Activated CD8-positive, alpha-beta memory T cell treated with anti-CD3 and anti-CD28 coated beads for 36 hours (primary cell): ENCODE measurements around the gene DSCAML1. TPM values are rescaled to one million over a fixed set of nuclear protein-coding genes. Genes with fewer than 3 reads are reported as not detected.
"Not testable (repeated sequence)": the region's sequence is repeated elsewhere in the genome, so short reads cannot be mapped to it uniquely, and the experiment has no call there.

Source experiments
- CTCF ChIA-PET: fragments of 350-600 bp; sonication (Branson Sonifier 250); formaldehyde crosslinking; loops from one replicate; lab custom pipeline; 2021; ENCODE audit warnings: antibody characterized with exemption; lab: Charles Lee
- POLR2A ChIA-PET: fragments of 350-600 bp; sonication (Branson Sonifier 250); formaldehyde crosslinking; loops from one replicate; lab custom pipeline; 2021; ENCODE audit warnings: antibody characterized with exemption; lab: Charles Lee
- total RNA-seq, 2 experiments: library from RNA; stranded (reverse); gene quantifications; one replicate each; pipeline ENCODE4 v1.2.3, GENCODE V29; 2021

DSCAML1 gene
- total RNA-seq, 2 experiments from 2014 or later = 0.13 to 0.17 TPM

GRCh38 chr11:117781627-117782026 is 15.4 kb downstream of the DSCAML1 start:
- ChIA-PET CTCF (no interaction called here), POLR2A (no interaction called here)

GRCh38 chr11:117780456-117780855 is 16.6 kb downstream of the DSCAML1 start:
- ChIA-PET POLR2A (no interaction called here), CTCF (no interaction called here)

GRCh38 chr11:117774553-117774952 is 22.5 kb downstream of the DSCAML1 start:
- CTCF ChIA-PET = no interaction called here
- POLR2A ChIA-PET = no interaction called here

- ChIA-PET POLR2A (interaction anchor here (0.6 kb wide), 1 partner anchor 201 kb away, joined by 3 read pairs; no protein-coding TSS in a partner anchor), CTCF (no interaction called here)
These were observed 24.7 kb downstream of the DSCAML1 start for GRCh38 chr11:117772360-117772759.

GRCh38 chr11:117771841-117772240 is 25.2 kb downstream of the DSCAML1 start:
- POLR2A ChIA-PET = no interaction called here
- CTCF ChIA-PET = no interaction called here

GRCh38 chr11:117771197-117771596 is 25.8 kb downstream of the DSCAML1 start:
- POLR2A ChIA-PET = no interaction called here
- CTCF ChIA-PET = no interaction called here

- POLR2A ChIA-PET = no interaction called here
- CTCF ChIA-PET = no interaction called here
These were observed 27.0 kb downstream of the DSCAML1 start for GRCh38 chr11:117770061-117770460.

- POLR2A ChIA-PET = no interaction called here
- CTCF ChIA-PET = no interaction called here
These were observed 27.5 kb downstream of the DSCAML1 start for GRCh38 chr11:117769533-117769932.

- POLR2A ChIA-PET = no interaction called here
These were observed 28.5 kb downstream of the DSCAML1 start for GRCh38 chr11:117768506-117768905.

GRCh38 chr11:117767071-117767470 is 29.9 kb downstream of the DSCAML1 start:
- ChIA-PET CTCF (no interaction called here), POLR2A (no interaction called here)

More at GRCh38 chr11:117768506-117768905, 28.5 kb downstream of the DSCAML1 start:
- CTCF ChIA-PET = no interaction called here

GRCh38 chr11:117766576-117766975 is 30.4 kb downstream of the DSCAML1 start:
- CTCF ChIA-PET = no interaction called here
- POLR2A ChIA-PET = no interaction called here

GRCh38 chr11:117766026-117766425 is 31.0 kb downstream of the DSCAML1 start:
- ChIA-PET POLR2A (no interaction called here), CTCF (no interaction called here)

- POLR2A ChIA-PET = no interaction called here
- CTCF ChIA-PET = interaction anchor here (1.5 kb wide), 1 partner anchor 20 kb away, joined by 3 read pairs; no protein-coding TSS in a partner anchor
These were observed 31.9 kb downstream of the DSCAML1 start for GRCh38 chr11:117765068-117765467.

- CTCF ChIA-PET, POLR2A ChIA-PET: not testable (repeated sequence)
These were observed 33.6 kb downstream of the DSCAML1 start for GRCh38 chr11:117763465-117763864.

GRCh38 chr11:117761993-117762392 is 35.0 kb downstream of the DSCAML1 start:
- CTCF ChIA-PET = no interaction called here

GRCh38 chr11:117759305-117759704 is 37.7 kb downstream of the DSCAML1 start:
- ChIA-PET CTCF (no interaction called here), POLR2A (no interaction called here)

More at GRCh38 chr11:117761993-117762392, 35.0 kb downstream of the DSCAML1 start:
- POLR2A ChIA-PET = no interaction called here

GRCh38 chr11:117754030-117754429 is 43.0 kb downstream of the DSCAML1 start:
- ChIA-PET POLR2A (no interaction called here), CTCF (interaction anchor here (1.1 kb wide), 1 partner anchor 13 kb away, joined by 3 read pairs; no protein-coding TSS in a partner anchor)

GRCh38 chr11:117752721-117753237 is 44.2 kb downstream of the DSCAML1 start:
- ChIA-PET CTCF (no interaction called here), POLR2A (no interaction called here)

- POLR2A ChIA-PET = no interaction called here
- CTCF ChIA-PET = interaction anchor here (1.0 kb wide), 1 partner anchor 15 kb away, joined by 5 read pairs; no protein-coding TSS in a partner anchor
These were observed 44.9 kb downstream of the DSCAML1 start for GRCh38 chr11:117752071-117752470.

GRCh38 chr11:117750916-117751662 is 45.9 kb downstream of the DSCAML1 start:
- CTCF ChIA-PET = interaction anchor here (1.0 kb wide), 1 partner anchor 14 kb away, joined by 5 read pairs; no protein-coding TSS in a partner anchor
- POLR2A ChIA-PET = no interaction called here

- ChIA-PET POLR2A (no interaction called here), CTCF (no interaction called here)
These were observed 46.7 kb downstream of the DSCAML1 start for GRCh38 chr11:117750357-117750756.
